OCI-LY1 (cell line): ENCODE data around the gene KBTBD13.

Experiments used
- H2AFZ ChIP-seq: fragments of 200-600 bp; sonication (generic), shearing (Covaris generic); 2 replicates; pipeline ENCODE4 v1.6.0; 2014; ENCODE audit warnings: antibody characterized with exemption, mild to moderate bottlenecking, low read length
- H3F3A ChIP-seq: fragments of 200-600 bp; sonication (generic), shearing (Covaris generic); 2 replicates; pipeline ENCODE4 v1.6.0; 2014; ENCODE audit warnings: mild to moderate bottlenecking, antibody characterized with exemption, low read length, moderate library complexity; ENCODE audit not compliant: insufficient read depth
- H3K27ac ChIP-seq: fragments of 200-600 bp; sonication (generic); 2 replicates; pipeline ENCODE4 v1.5.1; 2014; ENCODE audit warnings: low read length, mixed run types, mild to moderate bottlenecking, low read depth; ENCODE audit not compliant: poor library complexity, severe bottlenecking
- H3K27me3 ChIP-seq: fragments of 200-600 bp; sonication (generic); 2 replicates; pipeline ENCODE4 v1.6.0; 2014; ENCODE audit warnings: antibody characterized with exemption, mild to moderate bottlenecking, low read length, moderate library complexity; ENCODE audit not compliant: insufficient read depth
- H3K36me3 ChIP-seq: fragments of 200-600 bp; sonication (generic); 2 replicates; pipeline ENCODE4 v1.6.1; 2014; ENCODE audit warnings: mild to moderate bottlenecking, antibody characterized with exemption, low read length, moderate library complexity, mixed read lengths; ENCODE audit not compliant: insufficient read depth
- H3K4me1 ChIP-seq: fragments of 200-600 bp; sonication (generic); 2 replicates; pipeline ENCODE4 v1.5.1; 2014; ENCODE audit warnings: mild to moderate bottlenecking, low read length, moderate library complexity; ENCODE audit not compliant: insufficient read depth, severe bottlenecking
- H3K4me2 ChIP-seq: fragments of 200-600 bp; sonication (generic), shearing (Covaris generic); 2 replicates; pipeline ENCODE4 v1.6.1; 2014; ENCODE audit warnings: low read length
- H3K4me3 ChIP-seq: fragments of 200-600 bp; sonication (generic); 2 replicates; pipeline ENCODE4 v1.5.1; 2014; ENCODE audit warnings: low read length, low read depth, mild to moderate bottlenecking, mixed read lengths; ENCODE audit not compliant: poor library complexity, severe bottlenecking
- H3K79me2 ChIP-seq: fragments of 200-600 bp; shearing (Covaris generic); 2 replicates; pipeline ENCODE4 v1.6.1; 2016; ENCODE audit warnings: mixed run types, low read length, mixed read lengths; ENCODE audit not compliant: insufficient read depth
- H3K9ac ChIP-seq: fragments of 200-600 bp; sonication (generic), shearing (Covaris generic); 2 replicates; pipeline ENCODE4 v1.6.1; 2014; ENCODE audit warnings: mild to moderate bottlenecking, low read length, mixed read lengths
- H3K9me2 ChIP-seq: fragments of 200-600 bp; sonication (generic), shearing (Covaris generic); 2 replicates; pipeline ENCODE4 v1.6.1; 2014; ENCODE audit warnings: low read depth, mild to moderate bottlenecking, low read length, mixed read lengths
- H3K9me3 ChIP-seq: fragments of 200-600 bp; shearing (Covaris generic); 2 replicates; pipeline ENCODE4 v1.6.1; 2014; ENCODE audit warnings: low read length, mixed read lengths
- H4K20me1 ChIP-seq: fragments of 200-600 bp; sonication (generic), shearing (Covaris generic); 2 replicates; pipeline ENCODE4 v1.6.0; 2016; ENCODE audit warnings: mild to moderate bottlenecking, low read length; ENCODE audit not compliant: insufficient read depth
- CTCF ChIP-seq: fragments of 200-600 bp; sonication (generic), shearing (Covaris generic); IDR thresholded peaks from 2 replicates; pipeline ENCODE4 v1.5.1; 2017; ENCODE audit warnings: mild to moderate bottlenecking, antibody characterized with exemption, low read length, moderate library complexity, mixed read lengths
- EZH2 ChIP-seq: fragments of 200-600 bp; sonication (generic), shearing (Covaris generic); IDR thresholded peaks from 2 replicates; pipeline ENCODE4 v1.8.0; 2017; ENCODE audit warnings: borderline replicate concordance, mixed run types, mild to moderate bottlenecking, antibody characterized with exemption, low read length, moderate library complexity, mixed read lengths

The KBTBD13 gene

GRCh38 chr15:65077291-65077980 lies 890 bp downstream of the KBTBD13 start:
- H3K9me2 ChIP-seq = no peaks in the 10 kb centered on the region
- H3K9ac ChIP-seq = no peak overlapping the region
- no peak overlapping the region for H2AFZ ChIP-seq
- H3K36me3 ChIP-seq = no peaks in the 10 kb centered on the region
- no peaks in the 10 kb centered on the region for H3K4me1 ChIP-seq
- TF ChIP-seq EZH2 = no peak
- TF ChIP-seq CTCF = no peak
- no peaks in the 10 kb centered on the region for H4K20me1 ChIP-seq
- H3K9me3 ChIP-seq = no peaks in the 10 kb centered on the region
- no peak overlapping the region for H3K27ac ChIP-seq
- no peak overlapping the region for H3K4me3 ChIP-seq
- no peak overlapping the region for H3K4me2 ChIP-seq
- H3F3A ChIP-seq = no peaks in the 10 kb centered on the region
- no peaks in the 10 kb centered on the region for H3K79me2 ChIP-seq
- no peaks in the 10 kb centered on the region; the same call in 1 of the 2 replicates for H3K27me3 ChIP-seq

- TF ChIP-seq EZH2 (no peak), CTCF (no peak)
- Histone ChIP-seq H3K36me3 (no peaks in the 10 kb centered on the region), H4K20me1 (no peaks in the 10 kb centered on the region), H3K27ac (no peak overlapping the region), H3K4me3 (no peak overlapping the region), H2AFZ (no peak overlapping the region), H3K9me3 (no peaks in the 10 kb centered on the region), H3F3A (no peaks in the 10 kb centered on the region), H3K4me1 (no peaks in the 10 kb centered on the region), H3K79me2 (no peaks in the 10 kb centered on the region), H3K9ac (no peak overlapping the region), H3K9me2 (no peaks in the 10 kb centered on the region), H3K27me3 (no peaks in the 10 kb centered on the region), H3K4me2 (no peak overlapping the region)
Measured at GRCh38 chr15:65077981-65078352, 1.4 kb downstream of the KBTBD13 start.

GRCh38 chr15:65079580-65079979 lies 3.0 kb downstream of the KBTBD13 start:
- TF ChIP-seq CTCF (no peak), EZH2 (no peak)
- H3K27me3 ChIP-seq = no peaks in the 10 kb centered on the region
- H3K4me3 ChIP-seq = no peak overlapping the region
- H3F3A ChIP-seq = no peaks in the 10 kb centered on the region
- no peaks in the 10 kb centered on the region for H3K9me3 ChIP-seq
- no peak overlapping the region for H3K4me2 ChIP-seq
- no peak overlapping the region for H3K9ac ChIP-seq
- H2AFZ ChIP-seq = no peak overlapping the region
- H3K27ac ChIP-seq = no peak overlapping the region
- no peaks in the 10 kb centered on the region for H3K79me2 ChIP-seq
- no peaks in the 10 kb centered on the region for H3K4me1 ChIP-seq
- H4K20me1 ChIP-seq = no peaks in the 10 kb centered on the region
- H3K9me2 ChIP-seq = no peaks in the 10 kb centered on the region
- no peaks in the 10 kb centered on the region for H3K36me3 ChIP-seq
